Trophoblast cell (in vitro differentiated cells and primary cell): Measurements from ENCODE around the gene TEX2.
"Not testable (repeated sequence)": the region's sequence is repeated elsewhere in the genome, so short reads cannot be mapped to it uniquely, and the experiment has no call there.

Experiments used
- DNase-seq, 2 donors: peaks; one replicate each; pipeline ENCODE4 v3.0.0-alpha.2; 2016
- H2AFZ ChIP-seq: 2 replicates; pipeline ENCODE4 v1.6.1; 2013; ENCODE audit warnings: low read length, moderate library complexity, mild to moderate bottlenecking; ENCODE audit not compliant: insufficient read depth, poor library complexity
- H2AK5ac ChIP-seq: 2 replicates; pipeline ENCODE4 v1.6.1; 2013; ENCODE audit warnings: mild to moderate bottlenecking, low read length
- H2BK120ac ChIP-seq: 2 replicates; pipeline ENCODE4 v1.6.1; 2013; ENCODE audit warnings: low read length, mild to moderate bottlenecking, moderate library complexity; ENCODE audit not compliant: insufficient read depth, poor library complexity
- H2BK12ac ChIP-seq: 2 replicates; pipeline ENCODE4 v1.6.1; 2013; ENCODE audit warnings: mild to moderate bottlenecking, low read length, moderate library complexity
- H2BK5ac ChIP-seq: 2 replicates; pipeline ENCODE4 v1.6.1; 2013; ENCODE audit warnings: low read length, low read depth, moderate library complexity, mild to moderate bottlenecking; ENCODE audit not compliant: poor library complexity
- H3K14ac ChIP-seq: 2 replicates; pipeline ENCODE4 v1.6.1; 2013; ENCODE audit warnings: mild to moderate bottlenecking, low read length
- H3K18ac ChIP-seq: 2 replicates; pipeline ENCODE4 v1.6.1; 2013; ENCODE audit warnings: mild to moderate bottlenecking, low read length
- H3K23ac ChIP-seq: 2 replicates; pipeline ENCODE4 v1.6.1; 2013; ENCODE audit warnings: low read length
- H3K27ac ChIP-seq: 2 replicates; pipeline ENCODE4 v1.5.1; 2013; ENCODE audit warnings: low read depth, mild to moderate bottlenecking, inconsistent platforms, low read length, moderate library complexity
- H3K27me3 ChIP-seq: 2 replicates; pipeline ENCODE4 v1.6.1; 2013; ENCODE audit warnings: inconsistent platforms, mild to moderate bottlenecking, low read length, moderate library complexity; ENCODE audit not compliant: insufficient read depth
- H3K36me3 ChIP-seq, 2 experiments: 1 replicate in 1 of 2; 2 replicates in 1 of 2; pipeline ENCODE4 v1.6.1; 2013; ENCODE audit warnings: low read length in 2 of 2, mild to moderate bottlenecking in 2 of 2, moderate library complexity in 1 of 2; ENCODE audit not compliant: insufficient read depth in 2 of 2, control insufficient read depth in 1 of 2
- H3K4ac ChIP-seq: 2 replicates; pipeline ENCODE4 v1.6.1; 2013; ENCODE audit warnings: low read depth, mild to moderate bottlenecking, low read length, moderate library complexity
- H3K4me1 ChIP-seq, 2 experiments: 1 replicate in 1 of 2; 2 replicates in 1 of 2; pipeline ENCODE4 v1.6.1; 2013; ENCODE audit warnings: low read length in 2 of 2, mild to moderate bottlenecking in 2 of 2, moderate library complexity in 1 of 2; ENCODE audit not compliant: insufficient read depth in 2 of 2, control insufficient read depth in 1 of 2
- H3K4me2 ChIP-seq: 2 replicates; pipeline ENCODE4 v1.6.1; 2013; ENCODE audit warnings: inconsistent platforms, mild to moderate bottlenecking, low read length, moderate library complexity
- H3K4me3 ChIP-seq: 2 replicates; pipeline ENCODE4 v1.5.1; 2013; ENCODE audit warnings: mild to moderate bottlenecking, low read depth, low read length, inconsistent platforms
- H3K79me1 ChIP-seq: one replicate; pipeline ENCODE4 v1.6.1; 2013; ENCODE audit warnings: low read length
- H3K79me2 ChIP-seq: 2 replicates; pipeline ENCODE4 v1.6.1; 2013; ENCODE audit warnings: low read length, mild to moderate bottlenecking; ENCODE audit not compliant: control insufficient read depth, insufficient read depth, poor library complexity
- H3K9ac ChIP-seq: 2 replicates; pipeline ENCODE4 v1.6.1; 2013; ENCODE audit warnings: mild to moderate bottlenecking, low read length
- H3K9me3 ChIP-seq: 2 replicates; pipeline ENCODE4 v1.6.1; 2013; ENCODE audit warnings: low read depth, mild to moderate bottlenecking, control low read depth, inconsistent platforms, low read length; ENCODE audit not compliant: insufficient read depth
- H4K12ac ChIP-seq: 2 replicates; pipeline ENCODE4 v1.6.1; 2013; ENCODE audit warnings: low read depth, mild to moderate bottlenecking, low read length, moderate library complexity
- H4K8ac ChIP-seq: 2 replicates; pipeline ENCODE4 v1.6.1; 2013; ENCODE audit warnings: low read depth, mild to moderate bottlenecking, low read length, moderate library complexity
- H4K91ac ChIP-seq: one replicate; pipeline ENCODE4 v1.6.1; 2013; ENCODE audit warnings: low read depth, mild to moderate bottlenecking, low read length, moderate library complexity
- WGBS: extraction: QIAGEN DNeasy Blood & Tissue Kit; methylation state at CpG from one replicate; pipeline ENCODE4 v1.1.7; 2013; ENCODE audit warnings: missing lambda C conversion rate; ENCODE audit not compliant: insufficient read length, insufficient coverage; ENCODE audit errors: extremely low coverage; 5-methylcytosine and 5-hydroxymethylcytosine counted together

The TEX2 gene

DNA sequence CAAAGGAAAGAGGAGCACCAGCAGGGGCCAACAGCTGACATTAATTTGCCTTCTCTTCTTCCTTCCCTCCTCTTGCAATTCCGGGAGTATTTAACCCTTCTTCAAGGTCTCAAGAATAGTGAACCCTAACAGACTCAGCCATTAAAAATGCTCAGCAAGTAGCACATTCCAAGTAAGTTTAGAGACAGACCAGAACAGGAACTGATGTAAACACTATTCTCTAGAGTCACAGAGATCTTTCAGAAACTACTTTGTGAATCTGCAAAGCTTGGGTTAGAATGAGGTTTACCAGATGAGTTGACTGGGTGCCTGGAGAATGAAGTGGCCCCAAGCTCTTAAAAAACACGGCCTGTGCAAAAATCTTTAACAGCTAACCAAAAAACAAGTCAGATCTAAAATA lies 50.9 kb downstream of the TEX2 start:
- Histone ChIP-seq H4K12ac (no peak overlapping the region), H2AFZ (no peak overlapping the region), H3K36me3 (peaks cover 11 to 17% of the 10 kb centered on the region in 2 experiments), H3K23ac (no peak overlapping the region), H3K9me3 (no peaks in the 10 kb centered on the region), H3K4me2 (no peak overlapping the region), H3K79me2 (peaks cover 1% of the 10 kb centered on the region), H3K9ac (no peak overlapping the region), H2BK12ac (no peak overlapping the region), H3K27me3 (no peaks in the 10 kb centered on the region), H3K4me3 (no peak overlapping the region), H3K4ac (no peak overlapping the region), H3K27ac (peak overlapping the region; percentile 88), H2AK5ac (no peak overlapping the region), H2BK120ac (no peak overlapping the region), H3K79me1 (peaks cover 16% of the 10 kb centered on the region), H3K14ac (no peak overlapping the region), H3K4me1 (peaks cover 24 to 39% of the 10 kb centered on the region in 2 experiments), H4K91ac (no peak overlapping the region), H2BK5ac (peak overlapping the region; percentile 85), H3K18ac (no peak overlapping the region), H4K8ac (no peak overlapping the region)
- DNase-seq = no peak
- WGBS = no CpG with 5 or more reads among the region's 2 CpGs

DNA sequence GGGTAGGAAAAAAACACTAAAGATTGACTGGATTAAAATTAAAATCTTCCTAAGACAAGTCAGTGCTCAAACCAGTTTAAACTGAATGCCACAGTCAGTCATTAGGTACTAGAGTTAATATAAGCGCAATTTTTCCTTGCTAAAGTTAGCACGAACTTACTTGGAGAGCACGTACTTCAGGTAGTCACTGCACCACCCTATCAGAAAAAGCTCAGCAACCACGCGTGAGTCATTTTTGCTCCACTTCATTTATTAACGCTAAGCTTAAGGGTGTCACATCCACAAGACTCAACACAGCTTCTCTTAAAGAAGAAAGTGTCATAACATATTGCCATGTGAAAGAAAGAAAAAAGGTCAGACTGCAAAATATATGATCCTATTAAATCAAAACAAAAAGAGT lies 53.1 kb downstream of the TEX2 start:
- Histone ChIP-seq H3K18ac (no peak overlapping the region), H3K4ac (peak overlapping the region; percentile 88), H3K14ac (no peak overlapping the region), H2AFZ (no peak overlapping the region), H3K79me2 (no peaks in the 10 kb centered on the region), H2BK12ac (no peak overlapping the region), H4K91ac (no peak overlapping the region), H3K79me1 (peaks cover 11% of the 10 kb centered on the region), H3K36me3 (peaks cover 11 to 17% of the 10 kb centered on the region in 2 experiments), H3K9ac (no peak overlapping the region), H4K12ac (no peak overlapping the region), H3K4me1 (peaks cover 15 to 28% of the 10 kb centered on the region in 2 experiments), H3K27ac (no peak overlapping the region), H3K23ac (no peak overlapping the region), H3K27me3 (no peaks in the 10 kb centered on the region), H2BK5ac (no peak overlapping the region), H2AK5ac (no peak overlapping the region), H4K8ac (no peak overlapping the region), H3K4me2 (no peak overlapping the region), H2BK120ac (no peak overlapping the region), H3K9me3 (no peaks in the 10 kb centered on the region), H3K4me3 (no peak overlapping the region)
- no peak for DNase-seq
- no CpG with 5 or more reads among the region's 6 CpGs for WGBS

DNA sequence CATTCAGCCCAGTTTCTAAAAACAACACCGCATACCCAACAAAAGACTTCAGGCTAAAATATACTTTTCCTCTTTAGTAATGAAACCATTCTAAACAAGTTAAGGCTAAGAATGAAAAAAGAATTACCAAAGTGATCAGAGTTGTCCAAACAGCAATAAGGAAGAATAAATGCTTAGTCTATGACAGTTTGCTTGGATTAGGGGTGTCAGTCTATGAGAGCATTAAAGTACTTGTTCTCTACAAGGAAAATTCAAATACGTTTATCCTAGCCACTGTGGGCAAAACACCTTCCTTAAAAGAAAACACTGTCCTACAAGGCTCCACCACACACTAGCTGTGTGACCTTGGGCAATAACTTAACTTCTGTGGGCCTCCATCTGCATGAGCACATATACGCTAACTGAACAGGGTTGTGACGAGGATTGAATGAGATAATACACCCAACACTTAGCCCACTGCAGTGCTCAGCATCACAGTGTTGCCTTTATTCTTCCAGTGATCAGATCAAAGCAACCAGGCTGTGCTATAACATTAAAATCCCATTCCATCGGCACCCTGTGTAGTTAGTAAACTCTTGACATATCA lies 53.6 kb downstream of the TEX2 start:
- Histone ChIP-seq H3K79me1 (peaks cover 11% of the 10 kb centered on the region), H3K4ac (no peak overlapping the region), H3K27ac (no peak overlapping the region), H3K9ac (no peak overlapping the region), H2BK12ac (no peak overlapping the region), H2BK120ac (no peak overlapping the region), H3K4me3 (no peak overlapping the region), H3K14ac (no peak overlapping the region), H3K4me2 (no peak overlapping the region), H3K79me2 (no peaks in the 10 kb centered on the region), H3K23ac (no peak overlapping the region), H4K91ac (no peak overlapping the region), H2BK5ac (no peak overlapping the region), H2AFZ (no peak overlapping the region), H3K36me3 (peaks cover 11 to 17% of the 10 kb centered on the region in 2 experiments), H4K8ac (no peak overlapping the region), H4K12ac (no peak overlapping the region), H3K27me3 (no peaks in the 10 kb centered on the region), H3K9me3 (no peaks in the 10 kb centered on the region), H3K4me1 (peaks cover 15 to 24% of the 10 kb centered on the region in 2 experiments), H3K18ac (no peak overlapping the region), H2AK5ac (no peak overlapping the region)
- whole genome bisulfite sequencing = no CpG with 5 or more reads among the region's 5 CpGs
- no peak for DNase-seq

DNA sequence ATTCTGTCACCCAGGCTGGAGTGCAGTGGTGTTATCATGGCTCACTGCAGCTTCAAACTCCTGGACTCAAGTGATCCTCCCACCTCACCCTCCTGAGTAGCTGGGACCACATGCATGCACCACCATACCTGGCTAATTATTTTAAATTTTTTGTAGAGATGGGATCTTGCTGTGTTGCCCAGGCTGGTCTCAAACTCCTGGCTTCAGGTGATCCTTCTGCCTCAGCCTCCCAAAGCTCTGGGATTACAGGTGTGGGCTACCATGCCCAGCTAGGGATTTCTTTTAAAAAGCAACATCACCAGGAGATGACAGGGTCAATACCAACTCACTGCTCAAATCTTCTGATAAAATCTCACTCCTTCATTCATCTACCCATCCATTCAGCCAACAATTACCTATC lies 54.4 kb downstream of the TEX2 start:
- not testable (repeated sequence) for H3K18ac ChIP-seq, H4K91ac ChIP-seq, H3K4me2 ChIP-seq, H3K9ac ChIP-seq, H3K9me3 ChIP-seq, H3K27me3 ChIP-seq, DNase-seq, H3K4ac ChIP-seq, H2AFZ ChIP-seq, H2AK5ac ChIP-seq, H2BK5ac ChIP-seq, H3K23ac ChIP-seq, H4K8ac ChIP-seq, H3K27ac ChIP-seq, H3K79me2 ChIP-seq, H3K14ac ChIP-seq, H3K4me3 ChIP-seq, H2BK120ac ChIP-seq, H4K12ac ChIP-seq, H2BK12ac ChIP-seq
- Histone ChIP-seq H3K36me3 (peaks cover 6 to 12% of the 10 kb centered on the region in 2 experiments), H3K79me1 (peaks cover 11% of the 10 kb centered on the region), H3K4me1 (peaks cover 15 to 24% of the 10 kb centered on the region in 2 experiments)
